DOHH2 (cell line): Measurements from ENCODE around the gene LPGAT1.

Experiments
- H3F3A ChIP-seq: fragments of 200-600 bp; sonication (generic), shearing (Covaris generic); 2 replicates; pipeline ENCODE4 v1.6.0; 2016; ENCODE audit warnings: antibody characterized with exemption, mild to moderate bottlenecking; ENCODE audit not compliant: control insufficient read depth, insufficient read depth
- H3K27ac ChIP-seq: fragments of 200-600 bp; sonication (generic); 2 replicates; pipeline ENCODE4 v1.5.1; 2014; ENCODE audit warnings: low read depth, mild to moderate bottlenecking, low read length, moderate library complexity
- H3K27me3 ChIP-seq: fragments of 200-600 bp; sonication (generic); 2 replicates; pipeline ENCODE4 v1.6.1; 2014; ENCODE audit warnings: mild to moderate bottlenecking, low read length, mixed read lengths; ENCODE audit not compliant: control insufficient read depth
- H3K36me3 ChIP-seq: fragments of 200-600 bp; sonication (generic); 2 replicates; pipeline ENCODE4 v1.6.1; 2014; ENCODE audit warnings: mild to moderate bottlenecking, low read length, moderate library complexity, mixed read lengths; ENCODE audit not compliant: control insufficient read depth
- H3K4me1 ChIP-seq: fragments of 200-600 bp; sonication (generic); 2 replicates; pipeline ENCODE4 v1.6.1; 2014; ENCODE audit warnings: mild to moderate bottlenecking, low read length, mixed read lengths; ENCODE audit not compliant: control insufficient read depth
- H3K4me2 ChIP-seq: fragments of 200-600 bp; sonication (generic); 2 replicates; pipeline ENCODE4 v1.6.0; 2014; ENCODE audit warnings: mild to moderate bottlenecking, low read length, moderate library complexity
- H3K4me3 ChIP-seq: fragments of 200-600 bp; sonication (generic); 2 replicates; pipeline ENCODE4 v1.5.1; 2014; ENCODE audit warnings: mild to moderate bottlenecking, low read length, mixed read lengths
- H3K79me2 ChIP-seq: fragments of 200-600 bp; sonication (generic); 2 replicates; pipeline ENCODE4 v1.6.1; 2014; ENCODE audit warnings: mild to moderate bottlenecking, low read length, mixed read lengths; ENCODE audit not compliant: control insufficient read depth
- H3K9me2 ChIP-seq: fragments of 200-600 bp; sonication (generic); replicated peaks from 2 replicates; pipeline ENCODE4 v1.6.1; 2014; ENCODE audit warnings: mild to moderate bottlenecking, low read length, mixed read lengths; ENCODE audit not compliant: control insufficient read depth
- H3K9me3 ChIP-seq: fragments of 200-600 bp; sonication (generic); 2 replicates; pipeline ENCODE4 v1.6.1; 2014; ENCODE audit warnings: antibody characterized with exemption, low read length, mixed read lengths; ENCODE audit not compliant: control insufficient read depth, insufficient read depth
- H4K20me1 ChIP-seq: fragments of 200-600 bp; sonication (generic); 2 replicates; pipeline ENCODE4 v1.6.0; 2014; ENCODE audit warnings: low read depth, mild to moderate bottlenecking, antibody characterized with exemption, low read length, moderate library complexity; ENCODE audit not compliant: control insufficient read depth, insufficient read depth
- CTCF ChIP-seq: fragments of 200-600 bp; sonication (generic); IDR thresholded peaks from one replicate; pipeline ENCODE4 v1.5.1; 2014; ENCODE audit warnings: antibody characterized with exemption, mild to moderate bottlenecking, low read depth, low read length; ENCODE audit not compliant: poor library complexity, severe bottlenecking
- EZH2phosphoT487 ChIP-seq: fragments of 200-600 bp; sonication (generic); IDR thresholded peaks from 2 replicates; pipeline ENCODE4 v1.6.1; 2017; ENCODE audit warnings: borderline replicate concordance, mild to moderate bottlenecking, antibody characterized with exemption, low read length, moderate library complexity, mixed read lengths

The LPGAT1 gene

GRCh38 chr1:211750599-211750998 is 80.0 kb downstream of the LPGAT1 start:
- no peak for TF ChIP-seq EZH2phosphoT487
- TF ChIP-seq CTCF = no peak
- Histone ChIP-seq H4K20me1 (no peaks in the 10 kb centered on the region), H3K9me3 (no peaks in the 10 kb centered on the region), H3K27ac (no peak overlapping the region), H3K4me3 (no peak overlapping the region), H3K27me3 (no peaks in the 10 kb centered on the region), H3K36me3 (peaks cover 7% of the 10 kb centered on the region; the same call in 1 of the 2 replicates), H3K79me2 (no peaks in the 10 kb centered on the region), H3K4me1 (no peaks in the 10 kb centered on the region), H3K4me2 (no peak overlapping the region), H3F3A (no peaks in the 10 kb centered on the region), H3K9me2 (no peaks in the 10 kb centered on the region)

- Histone ChIP-seq H3F3A (no peaks in the 10 kb centered on the region), H3K4me1 (no peaks in the 10 kb centered on the region), H3K4me3 (no peak overlapping the region), H3K9me2 (no peaks in the 10 kb centered on the region), H3K36me3 (peaks cover 7% of the 10 kb centered on the region; the same call in 1 of the 2 replicates), H3K4me2 (no peak overlapping the region), H3K27me3 (no peaks in the 10 kb centered on the region), H3K79me2 (no peaks in the 10 kb centered on the region), H3K9me3 (no peaks in the 10 kb centered on the region), H4K20me1 (no peaks in the 10 kb centered on the region), H3K27ac (no peak overlapping the region)
- TF ChIP-seq EZH2phosphoT487 = no peak
- no peak for TF ChIP-seq CTCF
Observed at GRCh38 chr1:211749251-211749650, 81.3 kb downstream of the LPGAT1 start.

GRCh38 chr1:211748810-211749209 is 81.8 kb downstream of the LPGAT1 start:
- TF ChIP-seq CTCF (no peak), EZH2phosphoT487 (no peak)
- Histone ChIP-seq H3K4me3 (no peak overlapping the region), H4K20me1 (no peaks in the 10 kb centered on the region), H3K9me3 (no peaks in the 10 kb centered on the region), H3K4me1 (no peaks in the 10 kb centered on the region), H3K9me2 (no peaks in the 10 kb centered on the region), H3F3A (no peaks in the 10 kb centered on the region), H3K4me2 (no peak overlapping the region), H3K36me3 (peaks cover 7% of the 10 kb centered on the region; the same call in 1 of the 2 replicates), H3K79me2 (no peaks in the 10 kb centered on the region), H3K27me3 (no peaks in the 10 kb centered on the region), H3K27ac (no peak overlapping the region)
